ENCODE measurements around the gene DES. TPM values are rescaled to one million over a fixed set of nuclear protein-coding genes. Genes with fewer than 3 reads are reported as not detected.

The DES gene
- total RNA-seq, 1 experiment from 2014 or later, result 4.2 TPM

GRCh38 chr2:219400562-219400961, 17.6 kb upstream of the DES start:
- intact Hi-C loops (cut with micrococcal nuclease), result loop anchor here (10.0 kb wide), 1 partner anchor 244 kb away; no protein-coding TSS in a partner anchor
- no peak for DNase-seq (ENCODE audit: low read depth, low spot score)
- H2AFZ ChIP-seq (ENCODE audit: low read depth, low read length, poor library complexity, severe bottlenecking), result no peak overlapping the region
- no peaks in the 10 kb centered on the region for H3K79me2 ChIP-seq (ENCODE audit: insufficient read depth, low read length)
- no peaks in the 10 kb centered on the region for H4K20me1 ChIP-seq (ENCODE audit: insufficient read depth)
- H3K4me2 ChIP-seq (ENCODE audit: low read length), result no peak overlapping the region
- TF ChIP-seq CBX3 (IDR thresholded peaks at IDR 0.05; ENCODE audit: low read depth) (no peak), ZFX (IDR thresholded peaks at IDR 0.05) (no peak), EZH2 (IDR thresholded peaks at IDR 0.05) (no peak), SP1 (IDR thresholded peaks at IDR 0.05; ENCODE audit: low read depth) (no peak), SRF (IDR thresholded peaks at IDR 0.05; ENCODE audit: low read depth) (no peak), YY1 (IDR thresholded peaks at IDR 0.05; ENCODE audit: extremely low read depth, insufficient replicate concordance, low read depth, low read length) (no peak), MAX (IDR thresholded peaks at IDR 0.05) (no peak), SIN3A (IDR thresholded peaks at IDR 0.05; ENCODE audit: low read depth) (no peak), FOSL1 (IDR thresholded peaks at IDR 0.05; ENCODE audit: low read depth) (no peak), POLR2AphosphoS5 (IDR thresholded peaks at IDR 0.05; ENCODE audit: low read depth, low read length) (no peak), ELF1 (IDR thresholded peaks at IDR 0.05; ENCODE audit: borderline replicate concordance, low read depth) (no peak), EZH2phosphoT487 (IDR thresholded peaks at IDR 0.05; ENCODE audit: borderline replicate concordance) (no peak), ZNF274 (IDR thresholded peaks at IDR 0.05; ENCODE audit: low read depth, low read length) (no peak), RAD21 (IDR thresholded peaks at IDR 0.05; ENCODE audit: low read depth) (no peak), POLR2A (IDR thresholded peaks at IDR 0.05; ENCODE audit: borderline replicate concordance, extremely low read depth, insufficient read depth, insufficient read length) (no peak), ATF3 (IDR thresholded peaks at IDR 0.05) (no peak), JUND (IDR thresholded peaks at IDR 0.05) (no peak), EGR1 (IDR thresholded peaks at IDR 0.05; ENCODE audit: low read depth) (no peak)
- TF ChIP-seq, protein P1, sequence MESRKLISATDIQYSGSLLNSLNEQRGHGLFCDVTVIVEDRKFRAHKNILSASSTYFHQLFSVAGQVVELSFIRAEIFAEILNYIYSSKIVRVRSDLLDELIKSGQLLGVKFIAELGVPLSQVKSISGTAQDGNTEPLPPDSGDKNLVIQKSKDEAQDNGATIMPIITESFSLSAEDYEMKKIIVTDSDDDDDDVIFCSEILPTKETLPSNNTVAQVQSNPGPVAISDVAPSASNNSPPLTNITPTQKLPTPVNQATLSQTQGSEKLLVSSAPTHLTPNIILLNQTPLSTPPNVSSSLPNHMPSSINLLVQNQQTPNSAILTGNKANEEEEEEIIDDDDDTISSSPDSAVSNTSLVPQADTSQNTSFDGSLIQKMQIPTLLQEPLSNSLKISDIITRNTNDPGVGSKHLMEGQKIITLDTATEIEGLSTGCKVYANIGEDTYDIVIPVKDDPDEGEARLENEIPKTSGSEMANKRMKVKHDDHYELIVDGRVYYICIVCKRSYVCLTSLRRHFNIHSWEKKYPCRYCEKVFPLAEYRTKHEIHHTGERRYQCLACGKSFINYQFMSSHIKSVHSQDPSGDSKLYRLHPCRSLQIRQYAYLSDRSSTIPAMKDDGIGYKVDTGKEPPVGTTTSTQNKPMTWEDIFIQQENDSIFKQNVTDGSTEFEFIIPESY (IDR thresholded peaks at IDR 0.05; ENCODE audit: extremely low read depth, insufficient replicate concordance, low read length), result no peak
- TF ChIP-seq, protein P2, sequence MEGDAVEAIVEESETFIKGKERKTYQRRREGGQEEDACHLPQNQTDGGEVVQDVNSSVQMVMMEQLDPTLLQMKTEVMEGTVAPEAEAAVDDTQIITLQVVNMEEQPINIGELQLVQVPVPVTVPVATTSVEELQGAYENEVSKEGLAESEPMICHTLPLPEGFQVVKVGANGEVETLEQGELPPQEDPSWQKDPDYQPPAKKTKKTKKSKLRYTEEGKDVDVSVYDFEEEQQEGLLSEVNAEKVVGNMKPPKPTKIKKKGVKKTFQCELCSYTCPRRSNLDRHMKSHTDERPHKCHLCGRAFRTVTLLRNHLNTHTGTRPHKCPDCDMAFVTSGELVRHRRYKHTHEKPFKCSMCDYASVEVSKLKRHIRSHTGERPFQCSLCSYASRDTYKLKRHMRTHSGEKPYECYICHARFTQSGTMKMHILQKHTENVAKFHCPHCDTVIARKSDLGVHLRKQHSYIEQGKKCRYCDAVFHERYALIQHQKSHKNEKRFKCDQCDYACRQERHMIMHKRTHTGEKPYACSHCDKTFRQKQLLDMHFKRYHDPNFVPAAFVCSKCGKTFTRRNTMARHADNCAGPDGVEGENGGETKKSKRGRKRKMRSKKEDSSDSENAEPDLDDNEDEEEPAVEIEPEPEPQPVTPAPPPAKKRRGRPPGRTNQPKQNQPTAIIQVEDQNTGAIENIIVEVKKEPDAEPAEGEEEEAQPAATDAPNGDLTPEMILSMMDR (IDR thresholded peaks at IDR 0.05 in 2 of 3, conservative IDR thresholded peaks at IDR 0.05 in 1 of 3; ENCODE audit: borderline replicate concordance in 1 of 3, insufficient read depth in 1 of 3, low read depth in 2 of 3, low read length in 2 of 3), result no peak
- ChIA-PET POLR2A (no interaction called here), RAD21 (ENCODE audit: low non-redundant PET in 1 of 2, low total read pairs in 2 of 2, uncharacterized antibody in 2 of 2, unreplicated experiment in 2 of 2) (no interaction called here), CTCF (no interaction called here)
- H3K9me2 ChIP-seq (ENCODE audit: insufficient read depth), result no peaks in the 10 kb centered on the region
- H3K4me3 ChIP-seq (replicated peaks in 1 of 2; ENCODE audit: low read depth in 1 of 2, low read length in 2 of 2), result no peak overlapping the region
- ATAC-seq, result no peak
- no peaks in the 10 kb centered on the region for H3K27me3 ChIP-seq (ENCODE audit: insufficient read depth, low read length)
- BruUV-seq (replicated peaks), result no TSS peak
- H3K27ac ChIP-seq (ENCODE audit: low read depth, low read length), result no peak overlapping the region
- no peaks in the 10 kb centered on the region for H3K9me3 ChIP-seq (ENCODE audit: control insufficient read depth in 1 of 2, insufficient read depth in 1 of 2, low read depth in 1 of 2, low read length in 2 of 2)
- peaks cover 11 to 41% of the 10 kb centered on the region in 2 experiments; a peak in 3 of 4 replicates for H3K4me1 ChIP-seq (ENCODE audit: control insufficient read depth in 1 of 2, insufficient read depth in 2 of 2, low read length in 2 of 2)
- H3K9ac ChIP-seq (ENCODE audit: low read length), result no peak overlapping the region
- H3K36me3 ChIP-seq (ENCODE audit: control insufficient read depth in 1 of 2, insufficient read depth in 2 of 2, low read length in 2 of 2), result no peaks in the 10 kb centered on the region

Data from HCT116 (cell line).